GM12872 (cell line): ENCODE data around the gene CRELD2.

Experiments used
- CTCF ChIP-seq: IDR thresholded peaks from 3 replicates; pipeline ENCODE4 v1.5.1; 2011; ENCODE audit warnings: low read depth, mild to moderate bottlenecking, low read length, moderate library complexity; ENCODE audit not compliant: insufficient read depth

CRELD2 gene

GRCh38 chr22:49892226-49892899 is 26.1 kb upstream of the CRELD2 start:
- no peak for TF ChIP-seq CTCF

GRCh38 chr22:49893025-49893424 is 25.4 kb upstream of the CRELD2 start:
- TF ChIP-seq CTCF: no peak

GRCh38 chr22:49894322-49895054 is 23.9 kb upstream of the CRELD2 start:
- TF ChIP-seq CTCF: no peak

- TF ChIP-seq CTCF: no peak
Measured at GRCh38 chr22:49896201-49896600, 22.2 kb upstream of the CRELD2 start.

- no peak for TF ChIP-seq CTCF
Measured at GRCh38 chr22:49897015-49897684, 21.3 kb upstream of the CRELD2 start.

GRCh38 chr22:49899530-49899929 is 18.9 kb upstream of the CRELD2 start:
- TF ChIP-seq CTCF: no peak

GRCh38 chr22:49900441-49901230 is 17.8 kb upstream of the CRELD2 start:
- no peak for TF ChIP-seq CTCF
